ENCODE data around the gene MTCH1.

MTCH1 gene, protein sequence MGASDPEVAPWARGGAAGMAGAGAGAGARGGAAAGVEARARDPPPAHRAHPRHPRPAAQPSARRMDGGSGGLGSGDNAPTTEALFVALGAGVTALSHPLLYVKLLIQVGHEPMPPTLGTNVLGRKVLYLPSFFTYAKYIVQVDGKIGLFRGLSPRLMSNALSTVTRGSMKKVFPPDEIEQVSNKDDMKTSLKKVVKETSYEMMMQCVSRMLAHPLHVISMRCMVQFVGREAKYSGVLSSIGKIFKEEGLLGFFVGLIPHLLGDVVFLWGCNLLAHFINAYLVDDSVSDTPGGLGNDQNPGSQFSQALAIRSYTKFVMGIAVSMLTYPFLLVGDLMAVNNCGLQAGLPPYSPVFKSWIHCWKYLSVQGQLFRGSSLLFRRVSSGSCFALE

DNA sequence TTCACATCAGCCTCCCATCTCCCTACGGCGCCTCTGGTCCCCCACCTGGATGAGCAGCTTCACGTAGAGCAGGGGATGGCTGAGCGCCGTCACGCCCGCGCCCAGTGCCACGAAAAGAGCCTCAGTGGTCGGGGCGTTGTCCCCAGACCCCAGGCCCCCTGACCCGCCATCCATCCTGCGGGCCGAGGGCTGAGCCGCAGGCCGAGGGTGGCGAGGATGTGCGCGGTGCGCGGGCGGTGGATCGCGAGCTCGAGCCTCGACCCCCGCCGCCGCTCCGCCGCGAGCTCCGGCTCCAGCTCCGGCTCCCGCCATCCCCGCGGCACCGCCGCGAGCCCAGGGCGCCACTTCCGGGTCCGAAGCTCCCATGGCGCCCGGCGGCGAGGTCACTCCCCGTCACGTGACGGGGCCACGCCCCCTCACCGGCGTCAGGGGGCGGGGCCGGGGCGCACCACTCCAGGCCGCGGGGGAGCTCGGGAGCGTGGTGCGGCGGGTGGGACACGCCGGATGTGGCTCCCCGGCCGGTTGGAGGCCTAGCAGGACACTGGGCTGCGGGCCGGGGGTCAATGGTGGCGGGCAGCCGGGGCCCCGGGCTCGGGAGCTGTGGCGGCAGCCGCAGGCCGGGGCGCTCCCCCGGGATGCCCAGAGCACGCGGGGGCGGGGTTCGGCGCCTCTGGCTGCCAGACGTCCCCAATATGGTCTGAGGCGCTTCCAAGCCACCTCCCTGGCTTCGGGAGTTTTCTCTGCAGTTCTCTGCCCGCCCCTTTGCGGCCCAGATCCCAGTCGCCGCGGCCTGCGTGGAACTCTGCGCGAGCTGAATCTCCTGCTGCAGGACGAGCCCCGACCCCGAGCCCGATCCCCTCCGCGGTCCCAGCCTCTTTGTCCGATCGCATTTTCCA is at the start of gene MTCH1:
MTCH1 (minus strand) TSS at position 389 of the 896 bp plus-strand sequence; CDS start at position 366, 23 bp downstream.
- DNase-seq (ENCODE audit: low spot score): peak; percentile 88

DNA sequence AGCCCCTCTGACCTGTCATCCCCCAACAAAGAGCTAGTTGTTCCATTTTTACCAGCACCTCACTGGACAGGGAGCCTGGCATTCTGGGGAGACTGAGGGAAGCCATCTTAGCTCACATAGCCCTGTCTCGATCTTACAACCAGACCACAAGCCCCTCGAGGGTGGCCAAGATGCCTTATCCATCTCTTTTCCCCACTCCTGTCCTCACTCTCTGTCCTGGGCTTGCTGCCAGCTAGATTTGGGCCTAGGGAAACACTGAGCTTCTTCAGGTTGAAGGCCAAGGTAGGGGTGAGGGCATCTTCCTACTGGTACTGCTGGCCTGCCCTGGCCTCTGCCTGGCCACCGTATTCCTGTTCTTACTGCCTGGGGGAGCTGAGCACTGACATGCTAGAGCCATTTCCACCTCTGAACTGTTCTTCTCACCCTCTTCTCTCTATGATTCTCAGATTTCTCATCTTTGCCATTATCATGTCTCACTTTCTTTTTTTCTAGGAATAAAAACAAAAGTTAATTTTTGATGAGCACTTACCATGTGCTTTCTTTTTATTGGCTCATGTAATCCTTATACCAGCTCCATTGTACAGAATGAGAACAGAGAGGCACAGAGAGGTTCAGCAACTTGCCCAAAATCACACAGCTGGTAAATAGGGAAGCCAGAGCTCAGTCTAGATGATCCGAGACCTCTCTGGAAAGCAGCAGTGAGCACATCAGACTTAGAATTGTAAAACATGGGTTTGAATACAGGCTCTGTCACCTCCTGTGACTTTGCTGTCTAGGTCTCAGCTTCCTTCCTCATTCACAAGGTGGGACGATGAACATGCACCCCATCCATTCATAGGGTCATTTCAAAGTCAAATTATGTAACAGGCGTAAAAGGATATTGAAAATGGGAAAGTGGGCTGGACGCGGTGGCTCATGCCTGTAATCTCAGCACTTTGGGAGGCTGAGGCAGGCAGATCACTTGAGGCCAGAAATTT is 48.1 kb upstream of the MTCH1 start:
- no peak for DNase-seq (ENCODE audit: low spot score)

DNA sequence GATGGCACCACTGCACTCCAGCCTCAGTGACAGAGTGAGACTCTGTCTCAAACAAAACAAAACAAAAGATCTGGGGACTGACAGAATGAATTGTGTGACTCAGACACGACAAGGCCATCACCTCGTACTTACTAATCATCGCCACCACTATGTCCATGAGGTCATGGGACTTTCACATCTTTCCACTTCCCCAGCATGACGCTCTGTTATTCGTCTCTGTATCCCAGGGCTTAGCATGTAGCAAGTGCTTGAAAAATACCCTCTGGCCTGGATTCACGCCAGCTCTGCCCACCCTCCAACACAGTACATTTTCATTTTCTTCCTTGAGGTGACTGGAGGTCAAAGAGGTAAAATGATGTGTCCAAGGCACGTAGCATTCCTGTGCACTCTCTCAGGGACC is 47.3 kb upstream of the MTCH1 start:
- DNase-seq (ENCODE audit: low spot score): no peak

DNA sequence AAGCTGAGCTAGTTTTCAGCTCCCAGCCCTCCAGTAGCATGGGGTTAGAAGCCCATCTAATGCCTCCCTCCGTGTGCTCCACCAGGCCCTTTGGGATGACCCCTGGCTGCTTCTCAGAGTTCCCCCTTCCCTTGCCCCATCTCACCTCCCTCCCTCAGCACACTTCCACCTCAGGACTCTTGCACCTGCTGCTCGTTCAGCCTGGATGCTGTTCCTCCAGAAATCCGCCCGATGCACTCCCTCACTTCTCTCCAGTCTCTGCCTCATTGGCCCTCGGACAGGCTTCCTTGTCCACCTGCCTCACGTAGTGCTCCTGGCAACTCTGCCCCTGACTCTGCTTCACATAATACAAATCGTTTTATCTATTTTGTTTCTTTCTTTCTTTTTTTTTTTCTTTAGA is 46.2 kb upstream of the MTCH1 start:
- no peak for DNase-seq (ENCODE audit: low spot score)

DNA sequence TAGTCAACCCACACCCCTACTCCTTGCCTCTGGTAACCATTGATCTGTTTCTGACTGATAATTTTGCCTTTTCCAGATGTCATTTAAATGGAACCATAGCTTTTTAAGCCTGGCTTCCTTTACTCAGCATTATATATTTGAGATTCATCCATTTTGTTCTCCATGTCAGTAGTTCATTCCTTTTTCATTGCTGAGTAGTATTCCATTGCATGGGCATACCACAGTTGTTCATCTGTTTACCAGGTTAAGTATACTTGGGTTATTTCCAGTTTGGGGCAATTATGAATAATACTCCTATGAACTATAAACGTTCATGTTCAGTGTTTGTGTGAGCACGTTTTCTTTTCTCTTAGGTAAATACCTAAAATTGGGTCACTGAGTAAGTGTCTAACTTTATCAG is 44.6 kb upstream of the MTCH1 start:
- no peak for DNase-seq (ENCODE audit: low spot score)

DNA sequence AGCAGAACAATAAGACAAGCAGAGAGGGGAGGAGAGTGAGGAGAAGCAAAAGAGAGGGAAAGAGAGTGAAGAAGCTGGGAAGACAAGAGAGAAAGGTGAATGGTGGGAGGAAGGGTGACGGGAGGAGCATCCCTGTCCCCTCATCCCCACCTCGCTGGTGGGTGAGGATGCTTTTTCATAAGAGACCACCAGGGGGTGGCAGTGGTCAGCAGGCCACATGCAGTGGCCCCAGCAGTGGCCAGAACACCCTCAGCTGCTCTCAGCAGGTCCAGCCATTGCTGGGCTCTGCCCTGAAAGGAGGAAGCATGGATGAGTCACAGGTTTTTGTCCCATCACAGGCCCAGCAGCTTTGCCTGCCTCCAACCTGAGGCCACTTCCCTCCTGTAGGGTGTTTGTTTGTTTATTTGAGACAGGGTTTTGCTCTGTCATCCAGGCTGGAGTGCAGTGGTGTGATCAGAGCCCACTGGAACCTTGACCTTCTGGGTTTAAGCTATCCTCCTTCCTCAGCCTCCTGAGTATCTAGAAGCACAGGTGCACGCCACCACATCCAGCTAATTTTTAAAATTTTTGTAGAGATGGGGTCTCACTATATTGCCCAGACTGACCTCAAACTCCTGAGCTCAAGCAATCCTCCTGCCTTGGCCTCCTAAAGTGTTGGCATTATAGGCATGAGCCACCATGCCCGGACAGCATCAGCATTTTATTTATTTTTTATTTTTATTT is 43.4 kb upstream of the MTCH1 start:
- peak; percentile 69 for DNase-seq (ENCODE audit: low spot score)

DNA sequence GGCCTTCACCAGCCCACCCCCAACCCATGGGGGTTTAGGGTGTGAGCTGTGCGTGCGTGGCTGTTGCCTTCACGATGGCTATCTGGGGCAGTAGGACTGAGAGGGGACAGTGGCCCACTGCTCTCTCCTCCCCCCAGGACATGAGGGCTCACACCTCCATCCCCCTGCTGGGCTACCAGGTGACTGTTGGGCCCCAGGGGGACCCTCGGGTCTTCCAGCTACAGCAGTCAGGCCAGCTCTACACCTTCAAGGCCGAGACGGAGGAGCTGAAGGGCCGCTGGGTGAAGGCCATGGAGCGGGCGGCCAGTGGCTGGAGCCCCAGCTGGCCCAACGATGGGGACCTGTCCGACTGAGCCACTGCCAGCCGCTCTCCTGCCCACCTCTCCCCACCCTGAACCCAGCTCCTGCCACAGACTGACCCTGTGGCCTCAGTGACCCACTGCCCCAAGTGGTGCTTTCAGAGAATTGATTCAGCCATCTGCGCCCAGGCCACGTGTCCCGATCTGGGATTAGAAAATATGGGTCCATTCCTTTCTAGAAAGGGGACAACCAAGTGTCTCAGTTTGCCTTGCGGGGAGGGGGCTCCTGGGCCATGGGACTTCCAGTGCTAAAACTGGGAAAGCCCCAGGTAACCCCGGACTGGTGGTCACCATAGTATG is 41.9 kb upstream of the MTCH1 start:
- no peak for DNase-seq (ENCODE audit: low spot score)

DNA sequence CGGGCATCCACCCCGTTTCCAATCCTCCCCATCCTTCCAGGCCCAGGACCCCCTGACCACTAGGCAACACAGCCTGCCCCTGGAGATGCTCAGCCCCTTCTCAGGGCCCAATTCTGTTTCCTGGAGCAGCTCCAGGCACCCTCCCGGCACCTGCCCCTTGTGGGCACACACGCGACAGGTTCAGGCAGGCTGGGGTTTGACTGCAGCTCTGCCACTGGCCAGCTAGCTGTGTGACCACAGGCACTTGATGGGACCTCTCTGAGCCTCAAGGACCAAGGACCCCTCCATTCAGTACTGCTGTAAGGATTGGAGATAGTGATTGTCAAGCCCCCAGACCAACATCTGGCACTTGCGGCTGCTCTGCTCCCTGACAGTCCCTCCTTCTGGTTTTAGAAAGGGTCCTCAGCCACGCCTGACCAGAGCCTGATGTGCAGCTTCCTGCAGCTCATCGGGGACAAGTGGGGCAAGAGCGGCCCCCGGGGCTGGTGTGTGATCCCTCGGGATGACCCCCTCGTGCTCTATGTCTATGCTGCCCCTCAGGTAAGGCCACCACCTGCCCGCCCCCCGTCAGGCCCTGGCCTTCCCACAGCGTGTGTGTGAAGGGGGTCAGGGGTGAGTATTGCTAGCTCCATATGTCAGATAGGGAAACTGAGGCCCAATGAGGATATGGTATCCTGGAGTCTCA is 41.2 kb upstream of the MTCH1 start:
- no peak for DNase-seq (ENCODE audit: low spot score)

DNA sequence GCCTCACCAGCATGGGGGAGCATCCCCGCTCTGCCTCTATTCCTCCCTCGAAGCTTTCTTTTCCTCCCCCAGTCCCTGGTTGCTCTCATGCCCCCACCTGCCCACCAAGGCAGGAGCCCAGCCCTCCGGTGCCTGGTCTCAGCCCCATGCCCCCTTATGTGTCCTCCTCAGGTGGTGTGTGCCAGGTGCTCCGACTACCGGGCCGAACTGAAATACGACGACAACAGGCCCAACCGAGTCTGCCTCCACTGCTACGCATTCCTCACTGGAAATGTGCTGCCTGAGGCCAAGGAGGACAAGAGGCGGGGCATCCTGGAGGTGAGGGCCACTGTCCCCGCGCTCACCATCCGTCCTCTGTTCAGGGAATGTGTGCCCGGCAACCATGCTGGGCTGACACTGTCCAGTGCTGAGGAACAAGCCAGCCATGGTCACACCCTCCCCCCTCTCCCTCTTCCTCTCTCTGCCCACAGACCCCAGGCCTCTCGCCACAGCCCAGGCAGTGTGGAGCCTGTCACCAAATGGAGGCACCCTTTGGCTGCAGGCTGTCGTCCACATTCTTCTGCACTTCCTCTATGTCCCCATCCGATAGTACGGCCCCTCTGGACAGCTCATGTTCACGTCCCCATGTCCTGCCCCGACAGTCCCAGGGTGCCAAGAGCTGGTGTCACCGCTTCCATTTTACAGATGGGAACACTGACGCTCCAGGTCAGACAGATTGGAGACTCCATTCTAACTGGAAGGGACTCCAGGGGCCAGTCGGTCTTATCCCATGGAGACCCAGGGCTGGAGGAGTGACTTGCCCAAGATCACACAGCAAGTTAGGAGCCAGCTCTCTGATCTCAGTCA is 39.8 kb upstream of the MTCH1 start:
- DNase-seq (ENCODE audit: low spot score): no peak

DNA sequence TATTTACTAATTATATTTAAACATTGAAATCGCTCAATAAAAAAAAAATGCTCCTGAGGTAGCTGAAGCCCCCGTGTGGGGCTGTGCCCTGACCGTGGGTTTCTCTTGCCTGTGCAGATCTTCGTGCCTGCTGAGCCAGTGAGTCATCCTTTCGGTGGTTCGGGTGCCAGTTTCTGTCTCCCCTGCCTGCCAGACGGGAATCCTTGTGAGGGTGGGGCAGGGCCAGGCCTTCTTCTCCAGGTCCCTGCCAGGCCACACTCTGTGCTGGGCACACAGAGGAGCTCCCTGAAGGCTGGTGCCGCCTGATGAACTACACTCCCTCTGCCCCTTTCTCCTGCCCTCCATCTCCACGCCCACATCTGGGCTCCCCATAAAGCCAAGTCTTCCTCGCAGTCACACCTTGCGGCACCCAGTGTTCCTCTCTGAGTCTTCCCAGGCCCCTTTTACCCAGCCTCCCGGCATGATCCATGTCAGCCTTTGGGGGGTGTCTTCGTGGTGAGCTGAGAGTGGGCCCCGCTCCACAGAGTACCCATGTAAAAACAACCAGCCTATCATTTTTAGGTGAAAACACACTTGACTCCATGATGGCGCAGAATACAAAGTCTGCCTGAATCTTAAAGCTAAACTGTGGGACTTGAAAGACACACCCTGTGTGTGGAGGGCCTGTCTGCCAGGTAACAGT is 38.8 kb upstream of the MTCH1 start:
- no peak for DNase-seq (ENCODE audit: low spot score)

DNA sequence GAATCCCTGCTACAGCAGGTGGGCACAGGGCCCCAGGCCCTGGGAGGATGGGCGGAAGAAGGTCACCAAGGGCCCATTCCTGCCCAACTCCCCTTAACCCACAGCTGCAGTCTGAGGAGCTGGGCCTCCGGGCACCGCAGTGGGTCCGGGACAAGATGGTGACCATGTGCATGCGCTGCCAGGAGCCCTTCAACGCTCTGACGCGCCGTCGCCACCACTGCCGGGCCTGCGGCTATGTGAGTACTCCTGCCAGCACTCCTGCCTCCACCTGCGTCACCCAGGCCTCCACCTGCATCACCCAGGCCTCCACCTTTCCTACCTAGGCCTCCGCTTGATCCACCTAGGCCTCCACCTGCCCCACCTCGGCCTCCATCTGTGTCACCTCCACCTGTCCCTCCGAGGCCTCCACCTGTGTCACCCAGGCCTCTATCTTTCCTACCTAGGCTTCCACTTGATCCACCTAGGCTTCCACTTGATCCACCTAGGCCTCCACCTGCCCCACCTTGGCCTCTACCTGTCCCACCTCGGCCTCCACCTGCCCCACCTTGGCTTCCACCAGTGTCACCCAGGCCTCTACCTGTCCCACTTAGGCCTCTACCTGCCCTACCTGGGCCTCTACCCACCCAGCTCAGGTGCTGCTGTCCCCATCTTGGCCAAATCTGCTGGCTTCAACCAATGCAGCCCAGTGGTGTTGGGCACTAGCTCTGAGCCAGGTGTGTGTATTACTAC is 36.3 kb upstream of the MTCH1 start:
- no peak for DNase-seq (ENCODE audit: low spot score)

DNA sequence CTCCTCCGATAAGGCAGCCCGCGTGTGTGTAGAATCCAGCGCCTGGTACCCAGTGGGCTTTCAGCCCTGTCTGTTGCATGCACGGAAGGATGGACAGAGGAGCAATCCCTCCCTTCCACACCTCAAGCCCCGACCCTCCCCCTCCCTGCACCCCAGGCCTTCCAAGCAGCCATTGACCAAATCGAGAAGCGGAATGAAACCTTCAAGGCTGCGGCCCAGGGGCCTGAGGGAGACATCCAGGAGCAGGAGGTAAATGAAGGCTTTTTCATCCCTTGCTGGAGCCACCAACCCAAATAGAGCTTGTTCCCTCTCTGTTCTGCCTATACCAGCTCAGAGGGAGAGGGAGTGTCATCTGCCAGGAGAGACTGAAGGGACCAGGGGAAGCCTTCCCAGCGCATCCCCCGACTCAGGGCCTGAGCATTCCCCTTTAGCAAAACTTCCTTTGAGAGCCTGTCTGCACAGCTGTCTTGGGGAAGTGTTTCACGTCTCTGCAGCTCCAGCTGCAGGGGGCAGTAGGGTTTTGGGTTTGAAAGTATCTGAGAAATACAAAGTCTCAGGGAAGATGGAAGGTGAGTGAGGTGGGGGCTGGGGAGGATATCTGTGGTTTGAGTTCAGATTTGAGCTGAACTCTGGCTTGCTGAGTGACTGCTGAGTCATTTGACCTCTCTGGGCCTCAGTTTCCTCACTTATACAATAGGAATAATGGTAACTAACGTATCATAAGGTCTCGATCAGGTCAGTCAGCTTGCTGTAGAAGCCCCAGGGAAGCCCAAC is 35.5 kb upstream of the MTCH1 start:
- DNase-seq (ENCODE audit: low spot score): no peak

DNA sequence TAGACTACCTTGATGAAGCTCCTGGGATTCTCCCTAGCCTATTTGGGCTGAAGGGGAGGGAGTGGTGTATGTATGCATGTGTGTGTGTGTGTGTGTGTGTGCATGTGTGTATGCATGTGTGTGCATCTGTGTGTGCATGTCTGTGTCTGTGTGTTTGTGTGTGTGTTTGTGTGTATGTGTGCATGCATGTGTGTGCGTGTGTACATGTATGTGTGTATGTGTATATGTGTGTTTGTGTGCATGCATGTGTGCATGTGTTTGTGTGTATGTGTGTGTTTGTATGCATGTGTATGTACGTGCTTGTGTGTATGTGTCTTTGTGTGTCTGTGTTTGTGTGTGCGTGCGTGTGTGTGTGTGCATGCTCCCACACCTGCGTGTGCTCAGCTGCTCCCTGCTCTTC is 34.8 kb upstream of the MTCH1 start:
- DNase-seq (ENCODE audit: low spot score): no peak

DNA sequence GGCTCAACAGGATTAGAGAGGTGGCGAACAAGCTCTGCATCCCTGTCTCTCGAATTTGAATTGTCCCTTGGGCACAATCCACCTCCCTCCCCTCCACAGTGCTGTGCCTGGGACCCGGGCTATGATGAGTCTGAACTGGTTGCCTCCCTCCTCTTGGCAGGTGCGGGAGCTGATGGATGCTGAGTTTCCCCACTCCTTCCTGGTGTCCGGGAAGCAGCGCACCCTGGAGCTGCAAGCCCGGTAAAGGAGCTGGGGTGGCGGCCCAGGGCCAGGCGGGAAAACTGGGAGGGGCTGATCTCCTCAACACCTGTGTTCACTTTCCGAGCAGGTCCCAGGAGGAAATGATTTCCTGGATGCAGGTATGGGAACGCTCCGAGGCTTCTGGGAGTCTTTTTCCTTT is 34.4 kb upstream of the MTCH1 start:
- no peak for DNase-seq (ENCODE audit: low spot score)

DNA sequence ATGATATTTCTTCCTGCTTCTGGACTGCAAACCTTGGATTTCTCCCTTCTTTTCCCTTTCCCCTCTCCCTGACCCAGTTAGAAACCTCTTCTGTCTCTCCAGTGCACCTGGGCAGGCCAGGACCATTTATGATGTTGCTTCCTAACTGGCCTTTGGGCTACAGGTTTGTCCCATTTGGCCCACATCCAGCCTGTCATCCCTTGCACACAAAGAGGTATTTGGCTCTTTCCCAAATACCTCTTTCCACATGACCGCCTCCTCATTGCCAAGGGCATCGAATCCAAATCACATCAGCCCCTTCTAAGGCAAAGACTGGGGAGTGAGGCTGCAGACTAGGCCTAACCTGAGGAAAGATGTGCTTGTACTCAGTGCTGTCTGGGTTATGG is 33.1 kb upstream of the MTCH1 start:
- peak; percentile 22 for DNase-seq (ENCODE audit: low spot score)

DNA sequence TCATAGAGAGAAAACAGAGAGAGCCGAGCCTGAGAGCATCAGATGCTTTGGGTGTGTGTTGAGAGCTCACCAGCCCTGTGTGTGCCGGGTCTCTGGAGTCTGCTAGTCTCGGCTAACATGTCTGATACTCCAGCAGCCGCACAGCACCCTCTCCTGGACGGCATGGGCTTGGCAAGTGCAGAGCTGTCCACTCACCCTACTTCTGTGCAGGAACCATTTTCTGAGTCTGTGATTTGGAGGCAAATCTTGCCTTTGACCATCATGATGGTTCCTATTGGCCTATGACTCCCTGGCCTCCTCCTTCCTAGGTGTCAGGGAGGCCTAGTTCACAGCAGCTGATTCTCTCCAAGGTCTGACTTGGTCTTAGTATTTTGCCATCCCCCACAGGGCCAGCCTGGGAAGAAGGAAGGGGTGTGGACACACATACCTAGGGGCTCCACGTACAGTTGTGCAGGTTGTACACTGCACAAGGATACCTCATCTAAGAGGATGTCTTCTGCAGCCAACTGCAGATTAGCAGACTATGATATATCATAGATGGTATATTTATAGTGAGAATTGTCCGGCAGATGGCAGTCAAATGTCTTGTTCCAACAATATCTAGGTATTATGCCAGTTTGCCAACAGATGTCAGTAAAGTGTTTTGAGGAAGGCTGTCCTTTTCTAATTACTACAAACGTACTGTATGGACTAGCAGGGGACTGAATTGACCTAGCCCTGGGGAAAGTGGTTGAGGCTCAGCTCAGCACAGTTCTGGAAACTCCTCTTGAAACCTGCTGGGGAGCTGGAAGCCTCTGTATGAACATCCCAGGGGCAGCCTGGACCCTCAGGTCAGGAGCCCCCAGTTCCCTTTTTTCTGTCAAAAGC is 32.4 kb upstream of the MTCH1 start:
- peak; percentile 95 for DNase-seq (ENCODE audit: low spot score)

All from pons (tissue), 1 donor.